ENCODE measurements around the gene UMAD1. TPM values are rescaled to one million over a fixed set of nuclear protein-coding genes. Genes with fewer than 3 reads are reported as not detected.

UMAD1 gene
- total and polyA plus RNA-seq, 2 of the 4 experiments (the other 2 are of a cell fraction) = 5.2 to 8.4 TPM

DNA sequence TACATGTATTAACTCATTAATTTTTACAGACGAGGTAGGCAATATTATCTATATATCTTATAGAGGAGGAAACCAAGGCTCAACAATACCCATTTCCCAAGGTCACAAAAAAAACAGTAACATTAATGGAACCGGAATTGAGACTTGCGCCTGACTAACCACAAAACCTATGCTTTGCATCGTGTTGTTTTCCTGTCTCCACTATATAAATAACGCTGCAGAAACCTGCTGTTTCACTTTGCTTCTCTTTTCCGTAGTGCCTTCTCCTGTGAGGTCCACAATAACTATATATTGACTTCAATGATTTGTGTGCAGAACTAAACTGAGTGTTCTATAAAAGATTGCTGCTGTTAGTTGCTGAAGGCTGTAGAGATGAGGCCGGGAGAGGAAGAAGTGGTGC is 175.5 kb downstream of the UMAD1 start:
- Histone ChIP-seq H3K4ac (ENCODE audit: low read depth, low read length) (no peak overlapping the region), H3K9me3 (ENCODE audit: control insufficient read depth, insufficient read depth, low read length) (no peaks in the 10 kb centered on the region), H2BK15ac (ENCODE audit: low read depth, low read length) (no peak overlapping the region), H2AK5ac (ENCODE audit: low read depth, low read length) (no peak overlapping the region), H3K4me3 (ENCODE audit: insufficient read depth, low read depth, low read length) (no peak overlapping the region), H3K9me1 (ENCODE audit: insufficient read depth, low read length) (no peaks in the 10 kb centered on the region), H3K9ac (ENCODE audit: low read depth, low read length) (no peak overlapping the region), H3K27ac (ENCODE audit: insufficient read depth, low read length) (no peak overlapping the region), H3K36me3 (ENCODE audit: control insufficient read depth, insufficient read depth, low read length) (0 out of 2 replicates have a peak, but pooled peaks cover 2% of the 10 kb centered on the region), H3K4me1 (ENCODE audit: control insufficient read depth, insufficient read depth, low read length) (no peaks in the 10 kb centered on the region), H3K14ac (replicated peaks; ENCODE audit: low read depth, low read length) (no peak overlapping the region), H3K18ac (ENCODE audit: low read depth, low read length) (no peak overlapping the region), H4K8ac (ENCODE audit: low read depth in 2 of 2, low read length in 2 of 2) (no peak overlapping the region), H4K5ac (ENCODE audit: low read depth, low read length) (no peak overlapping the region), H3K27me3 (ENCODE audit: control insufficient read depth, insufficient read depth, low read length) (no peaks in the 10 kb centered on the region), H2BK120ac (ENCODE audit: low read depth, low read length) (no peak overlapping the region), H2BK5ac (ENCODE audit: low read depth, low read length, poor library complexity, severe bottlenecking) (no peak overlapping the region), H3K56ac (ENCODE audit: extremely low read depth, insufficient read depth, low read length) (no peak overlapping the region), H3K4me2 (ENCODE audit: low read depth, low read length) (no peak overlapping the region), H4K91ac (ENCODE audit: insufficient read depth, low read depth, low read length) (no peak overlapping the region), H3K79me1 (ENCODE audit: low read depth in 1 of 2, low read length in 2 of 2) (no peaks in the 10 kb centered on the region), H2AFZ (replicated peaks; ENCODE audit: low read length, poor library complexity) (no peak overlapping the region), H2AK9ac (replicated peaks; ENCODE audit: low read depth, low read length, poor library complexity) (no peak overlapping the region), H3K23ac (ENCODE audit: low read depth, low read length) (no peak overlapping the region), H4K20me1 (ENCODE audit: insufficient read depth, low read length) (no peaks in the 10 kb centered on the region), H2BK20ac (ENCODE audit: low read depth, low read length) (no peak overlapping the region)
- in situ Hi-C loops (cut with MboI; ENCODE audit: low sequenced_read_pairs) (no loop called here), intact Hi-C loops (cut with micrococcal nuclease) (no loop called here), dilution Hi-C loops (cut with HindIII; ENCODE audit: low sequenced_read_pairs, unreplicated experiment) (no loop called here)
- ChIA-PET POLR2A (ENCODE audit: unreplicated experiment) (no interaction called here), CTCF (no interaction called here)
- DNase-seq (no peak), ATAC-seq (ENCODE audit: low read depth) (no peak)
- 100% methylated on average over 2 of the region's 7 CpGs; no CpG with 5 or more reads in 1 of the 2 experiments for WGBS, 2 experiments (ENCODE audit: extremely low coverage in 2 of 2, insufficient read length in 1 of 2)
- TF ChIP-seq, protein P1, sequence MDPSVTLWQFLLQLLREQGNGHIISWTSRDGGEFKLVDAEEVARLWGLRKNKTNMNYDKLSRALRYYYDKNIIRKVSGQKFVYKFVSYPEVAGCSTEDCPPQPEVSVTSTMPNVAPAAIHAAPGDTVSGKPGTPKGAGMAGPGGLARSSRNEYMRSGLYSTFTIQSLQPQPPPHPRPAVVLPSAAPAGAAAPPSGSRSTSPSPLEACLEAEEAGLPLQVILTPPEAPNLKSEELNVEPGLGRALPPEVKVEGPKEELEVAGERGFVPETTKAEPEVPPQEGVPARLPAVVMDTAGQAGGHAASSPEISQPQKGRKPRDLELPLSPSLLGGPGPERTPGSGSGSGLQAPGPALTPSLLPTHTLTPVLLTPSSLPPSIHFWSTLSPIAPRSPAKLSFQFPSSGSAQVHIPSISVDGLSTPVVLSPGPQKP (IDR thresholded peaks at IDR 0.05; ENCODE audit: borderline replicate concordance, low read depth, low read length) = no peak
- TF ChIP-seq MXI1 (IDR thresholded peaks at IDR 0.05; ENCODE audit: borderline replicate concordance, low read depth, low read length) (no peak), MAFK (IDR thresholded peaks at IDR 0.05; ENCODE audit: low read depth, low read length) (no peak), CEBPB (IDR thresholded peaks at IDR 0.05; ENCODE audit: low read depth, low read length) (no peak), BHLHE40 (IDR thresholded peaks at IDR 0.05; ENCODE audit: low read depth, low read length) (no peak), NFE2L2 (IDR thresholded peaks at IDR 0.05; ENCODE audit: low read depth, low read length) (no peak), POLR2A (IDR thresholded peaks at IDR 0.05; ENCODE audit: low read depth, low read length) (no peak), MAZ (IDR thresholded peaks at IDR 0.05; ENCODE audit: borderline replicate concordance, low read depth, low read length) (no peak), USF2 (IDR thresholded peaks at IDR 0.05; ENCODE audit: low read depth, low read length) (no peak), RAD21 (IDR thresholded peaks at IDR 0.05; ENCODE audit: low read length) (no peak), FOS (IDR thresholded peaks at IDR 0.05; ENCODE audit: low read depth, low read length) (no peak), RCOR1 (IDR thresholded peaks at IDR 0.05; ENCODE audit: insufficient replicate concordance, low read length) (no peak), CHD1 (IDR thresholded peaks at IDR 0.05; ENCODE audit: low read depth, low read length) (no peak), RFX5 (IDR thresholded peaks at IDR 0.05; ENCODE audit: low read depth, low read length) (no peak)
- TF ChIP-seq, protein P2, sequence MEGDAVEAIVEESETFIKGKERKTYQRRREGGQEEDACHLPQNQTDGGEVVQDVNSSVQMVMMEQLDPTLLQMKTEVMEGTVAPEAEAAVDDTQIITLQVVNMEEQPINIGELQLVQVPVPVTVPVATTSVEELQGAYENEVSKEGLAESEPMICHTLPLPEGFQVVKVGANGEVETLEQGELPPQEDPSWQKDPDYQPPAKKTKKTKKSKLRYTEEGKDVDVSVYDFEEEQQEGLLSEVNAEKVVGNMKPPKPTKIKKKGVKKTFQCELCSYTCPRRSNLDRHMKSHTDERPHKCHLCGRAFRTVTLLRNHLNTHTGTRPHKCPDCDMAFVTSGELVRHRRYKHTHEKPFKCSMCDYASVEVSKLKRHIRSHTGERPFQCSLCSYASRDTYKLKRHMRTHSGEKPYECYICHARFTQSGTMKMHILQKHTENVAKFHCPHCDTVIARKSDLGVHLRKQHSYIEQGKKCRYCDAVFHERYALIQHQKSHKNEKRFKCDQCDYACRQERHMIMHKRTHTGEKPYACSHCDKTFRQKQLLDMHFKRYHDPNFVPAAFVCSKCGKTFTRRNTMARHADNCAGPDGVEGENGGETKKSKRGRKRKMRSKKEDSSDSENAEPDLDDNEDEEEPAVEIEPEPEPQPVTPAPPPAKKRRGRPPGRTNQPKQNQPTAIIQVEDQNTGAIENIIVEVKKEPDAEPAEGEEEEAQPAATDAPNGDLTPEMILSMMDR (conservative IDR thresholded peaks at IDR 0.05; ENCODE audit: low read depth, low read length) = no peak
- no TSS peak for BruUV-seq (replicated peaks)
